ENCODE results near the gene DAGLB.
"Not testable (repeated sequence)": the region's sequence is repeated elsewhere in the genome, so short reads cannot be mapped to it uniquely, and the experiment has no call there.

Gene DAGLB

GRCh38 chr7:6394114-6394513, 53.6 kb downstream of the DAGLB start:
- DNase-seq = no peak

- no peak for DNase-seq
These were observed 54.1 kb downstream of the DAGLB start for GRCh38 chr7:6393667-6394056.

DNA sequence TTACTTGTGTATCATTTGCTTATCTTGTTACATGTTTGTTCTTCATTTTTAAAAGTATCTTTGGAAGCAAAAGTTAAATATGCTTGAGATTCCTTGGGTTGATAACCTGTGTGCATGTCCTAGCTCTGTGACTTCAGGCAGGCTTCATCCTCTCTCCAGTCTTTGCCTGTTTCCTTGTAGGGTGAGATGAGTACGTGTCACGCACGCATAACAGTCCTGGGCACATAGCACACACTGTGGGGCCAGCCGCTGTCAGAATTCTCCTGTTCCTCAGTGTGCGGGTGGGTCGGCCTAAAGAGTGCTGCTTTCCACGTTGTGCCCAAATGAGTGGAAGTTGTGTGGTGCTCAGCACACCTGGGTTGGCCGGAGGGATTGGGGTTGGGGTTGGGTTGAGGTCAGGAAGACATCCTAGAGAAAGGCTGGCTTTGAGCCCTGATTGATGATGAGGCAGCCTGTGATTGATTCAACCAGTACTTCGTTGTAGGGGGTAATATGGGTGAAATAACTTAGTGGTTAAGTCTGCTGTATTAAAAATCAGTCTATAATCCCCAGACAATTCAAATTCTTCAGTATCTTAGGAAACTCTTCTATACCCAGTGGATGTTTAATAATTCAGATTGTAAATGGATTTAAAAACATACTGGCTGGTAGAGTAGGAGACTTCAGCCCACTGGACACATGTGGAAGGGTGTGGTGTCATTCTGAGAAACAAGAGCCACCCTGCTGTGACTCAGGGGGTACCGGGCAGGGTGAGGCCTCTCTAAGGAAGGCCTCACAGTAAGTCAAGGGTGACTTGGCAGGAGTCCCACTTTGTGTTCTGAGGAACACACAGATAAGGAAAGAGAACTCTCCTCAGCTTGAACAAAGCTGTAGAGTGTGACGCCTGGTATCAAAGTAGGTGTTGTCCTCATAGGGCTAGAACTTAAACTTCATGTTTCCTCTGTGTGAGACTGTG, 54.8 kb downstream of the DAGLB start:
- DNase-seq = no peak

GRCh38 chr7:6389728-6390127, 58.0 kb downstream of the DAGLB start:
- DNase-seq = no peak

GRCh38 chr7:6387734-6388294, 59.9 kb downstream of the DAGLB start:
- DNase-seq = no peak

DNA sequence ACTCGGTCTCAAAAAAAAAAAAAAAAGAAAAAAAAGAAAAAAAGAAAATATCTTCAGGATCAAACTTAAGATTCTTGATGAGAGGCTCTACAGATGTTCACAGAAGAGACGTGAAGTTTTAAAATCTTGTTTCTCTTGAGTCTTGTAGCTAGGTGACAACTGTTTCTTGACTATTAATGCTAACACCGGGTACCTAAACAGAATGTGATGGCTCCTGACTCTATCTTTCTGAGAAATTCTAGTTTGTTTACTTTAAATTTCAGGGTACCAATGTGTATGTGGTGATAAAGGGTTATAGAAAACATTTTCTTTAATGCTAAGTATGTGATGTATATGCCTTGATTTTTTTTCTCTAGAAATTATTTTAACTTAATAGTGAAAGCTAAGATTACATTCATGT, 61.0 kb downstream of the DAGLB start:
- no peak for DNase-seq

DNA sequence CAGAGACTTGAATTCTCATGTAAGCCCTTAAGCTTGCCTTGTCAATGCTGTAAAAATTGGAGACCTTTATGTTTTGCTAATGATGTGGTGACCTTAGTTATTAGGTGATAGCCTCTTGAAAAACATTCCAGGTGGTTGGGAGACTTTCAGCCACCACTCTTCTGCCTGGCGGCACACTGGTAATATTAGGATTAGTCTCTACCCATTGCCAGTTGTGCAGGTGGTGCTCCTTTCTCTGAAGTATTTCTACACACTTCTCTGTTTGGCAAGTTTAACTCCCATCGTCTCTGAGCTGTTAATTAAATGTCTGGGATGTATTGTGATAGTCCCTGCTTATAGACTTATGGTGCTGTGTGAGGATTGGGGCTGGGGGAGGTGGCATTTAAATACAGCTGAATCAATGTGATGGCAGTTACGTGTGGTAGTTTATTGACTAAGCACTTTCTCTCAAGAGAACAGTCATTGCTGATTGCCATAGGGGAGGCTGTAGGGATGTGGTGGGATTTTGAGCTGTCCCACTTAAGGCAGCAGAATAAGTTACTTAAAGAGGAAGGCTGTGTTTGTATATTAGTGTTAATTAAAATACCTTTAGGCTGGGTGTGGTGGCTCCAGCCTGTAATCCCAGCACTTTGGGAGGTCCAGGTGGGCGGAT, 61.7 kb downstream of the DAGLB start:
- no peak for DNase-seq

DNA sequence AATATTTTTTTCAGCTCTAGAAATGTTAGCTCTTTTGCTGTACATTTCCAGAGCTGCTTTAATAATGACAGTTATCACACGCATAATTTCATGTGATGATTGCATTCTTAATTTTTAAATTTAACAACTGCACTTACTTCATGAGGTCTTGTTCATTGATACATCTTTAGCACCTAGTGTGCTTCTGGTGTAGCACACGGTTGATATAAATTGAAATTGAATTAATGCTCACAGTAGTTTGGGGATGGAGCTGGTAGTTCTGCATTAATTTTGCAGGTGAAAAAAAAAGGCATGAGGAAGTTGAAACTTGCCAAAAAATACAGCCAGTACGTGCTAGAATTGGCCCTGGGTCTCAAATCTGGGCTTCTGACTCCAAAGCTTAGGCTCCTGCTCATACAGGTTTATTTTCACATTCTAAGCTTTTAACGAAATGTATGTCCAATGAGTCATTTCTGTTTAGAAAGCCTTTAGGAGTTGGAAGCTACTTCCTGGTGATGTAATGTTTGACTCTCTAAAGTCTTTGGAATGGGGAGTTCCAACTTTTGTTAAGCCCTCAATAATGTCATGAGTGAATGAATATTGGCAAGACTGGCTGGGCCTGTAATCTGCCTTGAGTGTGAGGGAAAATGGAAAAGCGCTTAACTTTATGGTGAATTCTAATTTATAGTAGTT, 62.5 kb downstream of the DAGLB start:
- DNase-seq = no peak

GRCh38 chr7:6384327-6384726, 63.4 kb downstream of the DAGLB start:
- DNase-seq = no peak

GRCh38 chr7:6382817-6383216, 64.9 kb downstream of the DAGLB start:
- DNase-seq = no peak

DNA sequence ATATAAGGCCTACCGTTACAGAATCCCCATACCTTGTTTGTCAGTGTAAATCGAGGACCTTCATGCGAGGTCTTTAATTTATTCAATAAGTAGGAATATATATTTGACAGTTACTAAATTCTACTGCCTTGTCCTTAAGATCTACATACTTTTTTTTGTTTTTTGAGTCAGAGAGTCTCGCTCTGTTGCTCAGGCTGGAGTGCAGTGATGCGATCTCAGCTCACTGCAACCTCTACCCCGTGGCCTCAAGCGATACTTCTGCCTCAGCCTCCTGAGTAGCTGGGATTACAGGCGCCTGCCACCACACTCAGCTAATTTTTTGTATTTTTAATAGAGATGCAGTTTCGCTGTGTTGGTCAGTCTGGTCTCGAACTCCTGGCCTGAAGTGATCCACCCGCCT, 65.9 kb downstream of the DAGLB start:
- DNase-seq = not testable (repeated sequence)

DNA sequence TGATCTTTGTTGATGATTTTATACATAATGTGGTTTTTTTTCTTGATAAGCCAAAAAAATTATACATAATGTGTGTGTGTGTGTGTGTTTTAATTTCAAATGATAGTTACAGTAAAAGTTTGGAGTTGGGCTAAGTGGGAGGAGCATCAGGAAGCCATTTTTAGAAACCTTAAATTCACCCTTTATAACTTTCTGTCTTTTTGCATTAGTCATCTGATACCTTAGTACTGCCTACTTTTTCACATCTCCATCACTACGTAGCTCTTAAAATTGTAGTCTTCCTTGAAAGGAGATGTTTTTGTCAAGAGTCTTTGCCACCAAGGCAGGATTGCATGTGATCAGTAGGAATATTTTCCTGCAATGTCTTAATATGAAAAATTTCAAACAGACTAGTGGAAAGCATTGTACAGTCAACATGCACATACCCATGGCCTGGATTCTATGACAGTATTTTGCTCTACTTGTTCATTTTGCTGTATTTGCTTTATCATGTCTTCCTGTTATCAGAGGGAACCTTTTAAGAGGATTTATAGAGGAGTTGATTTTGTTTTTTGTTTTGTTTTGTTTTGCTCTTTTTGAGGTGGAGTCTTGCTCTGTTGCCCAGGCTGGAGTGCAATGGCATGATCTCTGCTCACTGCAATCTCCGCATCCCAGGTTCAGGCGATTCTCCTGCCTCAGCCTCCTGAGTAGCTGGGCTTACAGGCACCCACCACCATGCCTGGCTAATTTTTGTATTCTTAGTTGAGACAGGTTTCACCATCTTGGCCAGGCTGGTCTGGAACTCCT, 67.3 kb downstream of the DAGLB start:
- DNase-seq = no peak

GRCh38 chr7:6379886-6380285, 67.9 kb downstream of the DAGLB start:
- no peak for DNase-seq

GRCh38 chr7:6378556-6378955, 69.2 kb downstream of the DAGLB start:
- DNase-seq = not testable (repeated sequence)

- no peak for DNase-seq
These were observed 70.9 kb downstream of the DAGLB start for GRCh38 chr7:6376820-6377219.

GRCh38 chr7:6375348-6376101, 72.2 kb downstream of the DAGLB start:
- DNase-seq = peak; percentile 29

- no peak for DNase-seq
These were observed 80.0 kb downstream of the DAGLB start for GRCh38 chr7:6367701-6368211.

DNA sequence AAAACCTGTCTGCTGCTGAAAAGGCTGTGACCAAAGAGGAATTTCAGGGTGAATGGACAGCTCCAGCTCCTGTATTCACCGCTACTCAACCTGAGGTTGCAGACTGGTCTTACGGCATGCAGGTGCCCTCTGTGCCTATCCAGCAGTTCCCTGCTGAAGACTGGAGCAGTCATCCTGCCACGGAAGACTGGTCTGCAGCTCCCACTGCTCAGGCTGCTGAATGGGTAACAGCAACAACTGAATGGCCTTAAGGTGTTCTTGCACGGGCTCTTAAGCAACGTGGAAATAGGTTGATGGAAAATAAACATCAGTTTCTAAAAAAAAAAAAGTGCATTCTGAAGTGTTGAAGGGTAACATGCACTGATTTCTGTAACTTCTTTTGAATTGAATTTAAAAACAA, 82.3 kb downstream of the DAGLB start:
- no peak for DNase-seq

GRCh38 chr7:6360841-6361240, 86.9 kb downstream of the DAGLB start:
- no peak for DNase-seq

DNA sequence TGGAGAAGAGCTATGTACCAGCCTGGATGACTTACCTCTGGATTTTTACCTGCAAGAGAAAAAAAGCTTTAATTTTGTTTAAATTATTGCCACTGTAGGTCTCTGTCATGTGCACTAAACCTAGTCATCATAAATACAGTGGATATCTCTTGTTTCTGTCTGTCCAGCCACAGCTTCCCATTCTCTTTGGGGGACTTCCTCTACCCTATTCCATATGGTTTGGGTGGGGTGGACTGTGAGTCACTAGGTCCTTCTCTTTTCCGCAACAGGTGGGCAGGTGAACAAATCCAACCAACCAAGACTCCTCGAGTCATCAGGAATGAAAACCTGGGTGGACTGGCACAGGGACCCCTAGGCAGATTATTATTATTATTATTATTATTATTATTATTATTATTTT, 88.0 kb downstream of the DAGLB start:
- DNase-seq = no peak

Measured in retina (tissue), 1 donor.